HAP-1 (cell line): ENCODE data around the gene ANKRD49.
"Not testable (repeated sequence)": the region's sequence is repeated elsewhere in the genome, so short reads cannot be mapped to it uniquely, and the experiment has no call there.

Experiments used
- DNase-seq, 2 experiments: peaks; one replicate each; pipeline ENCODE4 v3.0.0-alpha.2; 2016 to 2020; ENCODE audit warnings: low spot score in 2 of 2
- H3K27me3 ChIP-seq: fragments of 250-450 bp; sonication (Bioruptor Pico); 2 replicates; pipeline ENCODE4 v1.5.1; 2020; ENCODE audit warnings: low read depth, mild to moderate bottlenecking, moderate library complexity
- H3K36me3 ChIP-seq: fragments of 250-450 bp; sonication (Bioruptor Pico); replicated peaks from 2 replicates; pipeline ENCODE4 v1.5.1; 2020; ENCODE audit warnings: mild to moderate bottlenecking
- H3K4me1 ChIP-seq: fragments of 250-450 bp; sonication (Bioruptor Pico); 2 replicates; pipeline ENCODE4 v1.5.1; 2020; ENCODE audit warnings: mild to moderate bottlenecking
- H3K4me3 ChIP-seq: fragments of 250-450 bp; sonication (Bioruptor Pico); 2 replicates; pipeline ENCODE4 v1.5.1; 2020; ENCODE audit warnings: mild to moderate bottlenecking, moderate library complexity
- H3K9me3 ChIP-seq: fragments of 250-450 bp; sonication (Bioruptor Pico); 2 replicates; pipeline ENCODE4 v1.5.1; 2020; ENCODE audit warnings: mild to moderate bottlenecking, moderate library complexity
- in situ Hi-C: fragments of 300-500 bp; cut with MboI; formaldehyde crosslinking; loops from 3 replicates; pipeline ENCODE4 v1.14.3; 2020; ENCODE audit warnings: low sequenced_read_pairs, inconsistent platforms, mixed read lengths

The ANKRD49 gene

DNA sequence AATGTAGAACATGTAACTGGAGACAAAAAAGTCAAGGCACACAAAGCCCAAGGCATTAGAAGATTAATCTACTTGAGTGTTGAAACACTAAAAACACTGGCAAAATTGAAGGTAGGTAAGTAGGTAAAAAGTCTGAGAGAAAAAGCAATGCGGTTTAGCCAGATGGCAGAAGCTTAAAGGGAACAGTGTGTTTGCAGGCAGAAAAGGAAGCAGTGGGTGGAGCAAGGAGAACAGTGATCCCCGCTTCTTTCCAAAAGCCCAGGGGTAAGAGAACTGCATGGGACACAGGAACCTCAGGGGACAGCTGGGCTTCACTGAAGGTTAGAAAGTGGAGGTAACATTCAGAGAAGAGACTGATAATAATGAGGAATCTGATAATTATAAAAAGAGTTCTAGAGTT lies 16.2 kb upstream of the ANKRD49 start:
- in situ Hi-C loops, result no loop called here
- H3K4me3 ChIP-seq, result no peak overlapping the region
- H3K9me3 ChIP-seq, result no peaks in the 10 kb centered on the region
- no peaks in the 10 kb centered on the region for H3K27me3 ChIP-seq
- DNase-seq, result no peak
- peaks cover 24% of the 10 kb centered on the region for H3K36me3 ChIP-seq
- H3K4me1 ChIP-seq, result no peaks in the 10 kb centered on the region

DNA sequence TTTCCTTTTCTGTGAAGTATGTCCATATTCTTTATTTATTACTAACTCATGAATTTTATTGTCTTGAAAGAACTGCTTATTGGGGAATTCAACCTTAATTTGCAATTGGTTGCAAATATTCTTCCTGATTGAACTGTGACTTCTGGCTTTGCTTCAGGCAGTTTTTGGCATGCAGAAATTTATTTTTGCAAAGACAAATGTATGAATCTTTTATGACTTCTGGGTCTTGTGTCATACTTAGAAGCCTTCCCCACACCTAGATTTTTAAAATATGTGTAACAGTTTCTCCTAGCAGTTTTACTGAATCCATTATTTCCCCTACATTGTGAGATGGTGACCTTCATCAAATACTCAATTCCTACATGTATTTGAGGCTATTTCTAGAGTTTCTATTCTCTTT lies 12.4 kb upstream of the ANKRD49 start:
- peaks cover 39% of the 10 kb centered on the region for H3K36me3 ChIP-seq
- in situ Hi-C loops, result no loop called here
- no peaks in the 10 kb centered on the region for H3K4me1 ChIP-seq
- no peak overlapping the region for H3K4me3 ChIP-seq
- H3K27me3 ChIP-seq, result no peaks in the 10 kb centered on the region
- no peaks in the 10 kb centered on the region for H3K9me3 ChIP-seq
- DNase-seq, result no peak

DNA sequence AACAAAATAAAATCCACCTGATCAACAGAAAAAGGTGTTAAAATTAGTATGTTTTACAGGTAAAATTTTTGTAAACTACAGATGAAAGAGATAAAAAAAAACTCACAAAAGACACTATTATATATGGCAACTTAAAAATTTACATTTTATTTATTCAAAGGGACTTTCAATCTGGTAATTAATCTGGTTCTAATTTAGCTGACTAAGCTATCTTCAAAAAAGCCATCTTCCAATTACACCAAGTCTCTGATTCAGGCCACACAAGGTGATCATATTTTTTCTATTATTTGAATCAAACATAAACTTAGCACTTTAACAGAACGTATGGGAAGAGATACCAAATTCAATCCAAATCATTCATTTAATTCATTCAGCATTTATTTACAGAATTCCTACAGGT lies 7.7 kb upstream of the ANKRD49 start:
- Histone ChIP-seq H3K27me3 (no peaks in the 10 kb centered on the region), H3K4me3 (no peak overlapping the region), H3K36me3 (peaks cover 55% of the 10 kb centered on the region), H3K9me3 (no peaks in the 10 kb centered on the region), H3K4me1 (no peaks in the 10 kb centered on the region)
- in situ Hi-C loops, result no loop called here
- no peak for DNase-seq

DNA sequence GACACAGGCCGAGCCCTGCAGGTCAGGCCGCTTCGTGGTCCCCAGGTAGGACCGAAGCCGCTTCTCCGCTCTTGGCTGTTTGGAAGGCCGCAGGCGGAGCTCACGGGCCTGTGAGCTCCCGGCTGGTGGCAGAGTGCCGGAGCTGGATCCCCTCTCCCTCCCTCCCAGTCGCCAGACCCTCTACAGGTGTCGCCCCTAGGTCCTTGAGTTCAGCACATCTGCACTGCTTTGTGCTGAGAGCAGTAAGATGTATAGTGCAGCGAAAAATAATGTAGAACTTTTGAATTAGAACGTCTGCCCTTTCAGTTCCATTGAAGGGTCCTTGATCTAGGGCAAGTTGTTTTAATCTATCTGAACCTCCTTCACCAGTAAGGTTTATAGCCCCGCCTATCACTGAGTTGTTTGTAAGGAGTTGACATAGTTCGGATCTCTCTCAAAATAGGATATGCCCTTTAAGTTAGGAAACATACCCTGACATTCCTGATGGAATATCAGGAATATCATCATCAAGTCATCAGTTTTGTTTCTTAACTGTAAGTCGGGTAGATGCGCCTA lies 419 bp downstream of the ANKRD49 start:
- no peak for DNase-seq
- in situ Hi-C loops, result no loop called here
- Histone ChIP-seq H3K27me3 (no peaks in the 10 kb centered on the region), H3K9me3 (no peaks in the 10 kb centered on the region), H3K4me1 (peaks cover 5% of the 10 kb centered on the region; the same call in 1 of the 2 replicates), H3K4me3 (peak overlapping the region; percentile 81), H3K36me3 (peaks cover 20% of the 10 kb centered on the region)

- H3K4me1 ChIP-seq, result peaks cover 5% of the 10 kb centered on the region; the same call in 1 of the 2 replicates
- DNase-seq, result peak; percentile 63 to 66
- in situ Hi-C loops, result loop anchor here (25.0 kb wide), 1 partner anchor 613 kb away; no protein-coding TSS in a partner anchor
- no peak overlapping the region for H3K4me3 ChIP-seq
- no peaks in the 10 kb centered on the region for H3K27me3 ChIP-seq
- no peaks in the 10 kb centered on the region for H3K9me3 ChIP-seq
- H3K36me3 ChIP-seq, result peaks cover 17% of the 10 kb centered on the region
Observed at GRCh38 chr11:94500181-94500580, 6.4 kb downstream of the ANKRD49 start.

DNA sequence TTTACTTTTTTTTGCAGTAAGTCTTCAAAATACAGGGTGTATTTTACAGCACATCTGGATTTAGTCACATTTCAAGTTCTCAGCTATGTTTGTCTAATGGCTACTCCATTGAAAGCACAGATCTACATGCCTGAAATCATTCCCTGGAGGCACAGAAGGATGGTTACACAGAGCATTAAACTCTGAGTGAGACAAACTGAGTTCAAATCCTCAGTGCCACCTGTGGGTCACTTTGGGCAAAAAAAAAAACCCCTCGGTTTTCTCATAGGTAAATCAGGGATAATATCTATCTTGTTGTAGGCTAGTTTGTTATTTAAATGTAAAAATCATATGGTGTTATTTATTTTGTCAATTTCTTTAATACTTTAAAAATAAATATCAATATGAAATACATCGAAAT lies 7.7 kb downstream of the ANKRD49 start:
- peaks cover 5% of the 10 kb centered on the region; the same call in 1 of the 2 replicates for H3K4me1 ChIP-seq
- no peaks in the 10 kb centered on the region for H3K9me3 ChIP-seq
- H3K4me3 ChIP-seq, result no peak overlapping the region
- no peaks in the 10 kb centered on the region for H3K27me3 ChIP-seq
- H3K36me3 ChIP-seq, result peaks cover 17% of the 10 kb centered on the region
- no peak for DNase-seq
- in situ Hi-C loops, result loop anchor here (25.0 kb wide), 1 partner anchor 614 kb away; no protein-coding TSS in a partner anchor

DNA sequence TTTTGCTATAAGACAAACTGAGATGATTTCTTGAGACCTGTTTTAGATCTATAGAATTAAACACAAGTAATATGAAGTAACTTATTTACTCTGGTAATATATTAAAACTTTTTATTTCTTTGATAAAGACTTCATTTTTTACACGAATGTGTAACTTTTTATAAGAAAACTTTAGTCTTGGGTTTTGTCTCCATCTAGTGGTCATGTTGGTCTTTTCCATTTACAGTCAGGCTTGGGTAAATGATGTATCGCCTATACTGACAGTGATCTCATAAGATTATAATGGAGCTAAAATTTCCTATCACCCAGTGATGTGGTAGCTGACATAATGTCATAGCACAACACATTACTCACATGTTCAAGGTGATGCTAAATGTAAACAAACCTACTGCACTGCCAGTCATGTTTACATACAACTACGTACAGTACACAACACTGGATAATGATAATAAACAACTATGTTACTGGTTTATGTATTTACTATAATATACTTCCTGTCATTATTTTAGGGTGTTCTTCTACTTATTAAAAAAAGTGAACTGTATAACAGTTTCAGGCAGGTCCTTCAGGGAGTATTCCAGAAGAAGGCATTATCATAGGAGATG lies 11.0 kb downstream of the ANKRD49 start:
- peak in 1 of 2 experiments; percentile 50 for DNase-seq
- Histone ChIP-seq H3K4me1 (peaks cover 5% of the 10 kb centered on the region; the same call in 1 of the 2 replicates), H3K4me3 (no peak overlapping the region), H3K9me3 (no peaks in the 10 kb centered on the region), H3K27me3 (peaks cover 3% of the 10 kb centered on the region; the same call in 1 of the 2 replicates), H3K36me3 (peaks cover 2% of the 10 kb centered on the region)
- in situ Hi-C loops, result loop anchor here (25.0 kb wide), 1 partner anchor 617 kb away; no protein-coding TSS in a partner anchor

- not testable (repeated sequence) for H3K9me3 ChIP-seq, H3K27me3 ChIP-seq, H3K4me1 ChIP-seq, H3K4me3 ChIP-seq, DNase-seq, H3K36me3 ChIP-seq
- in situ Hi-C loops, result loop anchor here (25.0 kb wide), 1 partner anchor 619 kb away; no protein-coding TSS in a partner anchor
Observed at GRCh38 chr11:94506513-94506912, 12.7 kb downstream of the ANKRD49 start.

GRCh38 chr11:94507485-94507884 lies 13.7 kb downstream of the ANKRD49 start:
- Histone ChIP-seq H3K4me3 (no peak overlapping the region), H3K4me1 (no peaks in the 10 kb centered on the region), H3K9me3 (no peaks in the 10 kb centered on the region), H3K27me3 (peaks cover 3% of the 10 kb centered on the region; the same call in 1 of the 2 replicates), H3K36me3 (no peaks in the 10 kb centered on the region)
- in situ Hi-C loops, result loop anchor here (25.0 kb wide), 1 partner anchor 620 kb away; no protein-coding TSS in a partner anchor
- no peak for DNase-seq

- Histone ChIP-seq H3K4me3 (peak within 1 kb of the TSS; percentile 25), H3K36me3 (no peaks in the 10 kb centered on the region), H3K27me3 (peaks cover 19% of the 10 kb centered on the region), H3K4me1 (no peaks in the 10 kb centered on the region), H3K9me3 (no peaks in the 10 kb centered on the region)
- DNase-seq, result peak in 1 of 2 experiments; percentile 76
- in situ Hi-C loops, result loop anchor here (25.0 kb wide), 1 partner anchor 625 kb away; no protein-coding TSS in a partner anchor
Observed at GRCh38 chr11:94511932-94512781, 18.4 kb downstream of the ANKRD49 start, which contains the start of gene C11orf97. C11orf97 (plus strand) TSS chr11:94512461; CDS start chr11:94512529, 68 bp downstream.

- DNase-seq, result no peak
- Histone ChIP-seq H3K4me1 (no peaks in the 10 kb centered on the region), H3K4me3 (no peak overlapping the region), H3K36me3 (no peaks in the 10 kb centered on the region), H3K27me3 (peaks cover 21% of the 10 kb centered on the region), H3K9me3 (no peaks in the 10 kb centered on the region)
- in situ Hi-C loops, result loop anchor here (25.0 kb wide), 1 partner anchor 626 kb away; no protein-coding TSS in a partner anchor
Observed at GRCh38 chr11:94513091-94513490, 19.3 kb downstream of the ANKRD49 start.

- Histone ChIP-seq H3K9me3 (no peaks in the 10 kb centered on the region), H3K4me1 (no peaks in the 10 kb centered on the region), H3K36me3 (no peaks in the 10 kb centered on the region), H3K27me3 (peaks cover 18% of the 10 kb centered on the region), H3K4me3 (no peak overlapping the region)
- in situ Hi-C loops, result loop anchor here (25.0 kb wide), 1 partner anchor 628 kb away; no protein-coding TSS in a partner anchor
- DNase-seq, result no peak
Observed at GRCh38 chr11:94515398-94515797, 21.6 kb downstream of the ANKRD49 start.

- in situ Hi-C loops, result loop anchor here (25.0 kb wide), 1 partner anchor 629 kb away; no protein-coding TSS in a partner anchor
- H3K9me3 ChIP-seq, result no peaks in the 10 kb centered on the region
- H3K4me1 ChIP-seq, result no peaks in the 10 kb centered on the region
- H3K27me3 ChIP-seq, result peaks cover 18% of the 10 kb centered on the region
- DNase-seq, result no peak
- no peaks in the 10 kb centered on the region for H3K36me3 ChIP-seq
- no peak overlapping the region for H3K4me3 ChIP-seq
Observed at GRCh38 chr11:94516725-94517124, 22.9 kb downstream of the ANKRD49 start.
